COR-L47 (cell line): ENCODE results near the gene TRIM62.

ENCODE experiments used
- DNase-seq: peaks from one replicate; lab custom pipeline; 2025; lab: John Stamatoyannopoulos, UW

Gene TRIM62

GRCh38 chr1:33097762-33098161 is 84.1 kb downstream of the TRIM62 start:
- DNase-seq = no peak

DNA sequence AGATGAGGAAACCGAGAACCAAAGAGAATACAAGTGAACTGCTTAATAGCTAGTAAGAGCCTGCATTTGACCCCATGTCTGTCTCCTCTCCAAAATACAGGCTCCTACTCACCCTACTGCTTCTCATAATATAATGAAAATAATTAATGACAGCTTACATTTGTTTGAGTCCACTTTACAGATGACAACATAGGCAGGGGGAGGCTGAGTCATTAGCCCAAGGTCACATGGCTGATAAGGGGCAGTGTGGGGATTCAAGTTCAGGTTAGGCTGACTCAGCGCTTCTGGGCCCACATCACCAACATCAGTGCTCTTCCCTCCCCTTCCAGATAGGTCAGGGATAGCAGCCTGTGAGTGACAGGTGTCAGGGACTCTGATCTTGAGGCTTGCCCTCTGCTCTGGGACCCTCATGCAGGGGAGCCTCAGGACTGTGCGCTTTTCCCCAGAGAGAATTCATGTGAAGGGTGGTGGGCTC is 84.7 kb downstream of the TRIM62 start:
- no peak for DNase-seq

GRCh38 chr1:33096363-33097005 is 85.4 kb downstream of the TRIM62 start:
- no peak for DNase-seq
